DMS 273 treated with DMSO at 0.1 percent for 48 hours (cell line): ENCODE results near the gene LATS2.
"Not testable (repeated sequence)": the region's sequence is repeated elsewhere in the genome, so short reads cannot be mapped to it uniquely, and the experiment has no call there.

ENCODE experiments used
- DNase-seq: peaks from one replicate; lab custom pipeline; 2025; lab: John Stamatoyannopoulos, UW

LATS2 gene

DNA sequence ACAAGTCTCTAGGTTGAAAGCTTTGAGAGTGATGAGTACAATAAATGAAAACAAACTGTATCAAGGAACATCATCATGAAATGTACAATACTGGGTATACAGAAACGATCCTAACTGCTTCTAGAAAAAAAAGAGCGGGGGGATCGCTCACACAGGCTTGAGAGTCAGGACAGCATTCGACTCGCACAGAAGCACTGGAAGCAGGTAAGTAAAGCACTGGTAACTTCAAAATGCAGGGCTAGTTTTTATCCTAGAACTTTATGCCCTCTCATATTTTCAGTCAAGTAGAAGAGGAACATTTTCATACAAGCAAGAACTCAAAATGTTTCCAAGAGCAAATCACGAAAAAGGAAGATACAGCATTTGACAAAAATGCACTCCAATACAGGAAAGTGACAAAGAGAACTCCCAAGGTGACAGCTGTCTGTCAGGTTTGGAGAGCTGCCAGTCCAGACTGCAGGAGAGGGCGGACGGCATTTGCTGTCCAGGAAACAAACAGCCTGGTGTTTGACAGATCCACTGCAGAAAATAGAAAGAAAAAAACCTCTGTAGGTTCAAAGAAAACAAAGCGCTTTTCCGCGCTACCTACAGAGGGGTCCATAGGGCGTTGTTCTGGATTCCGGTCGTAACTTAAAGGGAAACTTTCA is 100.6 kb downstream of the LATS2 start:
- peak; percentile 7 for DNase-seq

- DNase-seq, result not testable (repeated sequence)
These were observed 104.3 kb downstream of the LATS2 start for GRCh38 chr13:20957049-20957620.

GRCh38 chr13:20955496-20955895 is 105.9 kb downstream of the LATS2 start:
- no peak for DNase-seq

GRCh38 chr13:20953245-20953931 is 108.0 kb downstream of the LATS2 start:
- DNase-seq, result no peak

GRCh38 chr13:20952838-20953237 is 108.5 kb downstream of the LATS2 start:
- no peak for DNase-seq

GRCh38 chr13:20948001-20948400 is 113.4 kb downstream of the LATS2 start:
- not testable (repeated sequence) for DNase-seq

GRCh38 chr13:20945952-20946383 is 115.4 kb downstream of the LATS2 start:
- no peak for DNase-seq

GRCh38 chr13:20942938-20943559 is 118.3 kb downstream of the LATS2 start:
- no peak for DNase-seq

GRCh38 chr13:20940511-20940910 is 120.9 kb downstream of the LATS2 start:
- DNase-seq, result not testable (repeated sequence)

DNA sequence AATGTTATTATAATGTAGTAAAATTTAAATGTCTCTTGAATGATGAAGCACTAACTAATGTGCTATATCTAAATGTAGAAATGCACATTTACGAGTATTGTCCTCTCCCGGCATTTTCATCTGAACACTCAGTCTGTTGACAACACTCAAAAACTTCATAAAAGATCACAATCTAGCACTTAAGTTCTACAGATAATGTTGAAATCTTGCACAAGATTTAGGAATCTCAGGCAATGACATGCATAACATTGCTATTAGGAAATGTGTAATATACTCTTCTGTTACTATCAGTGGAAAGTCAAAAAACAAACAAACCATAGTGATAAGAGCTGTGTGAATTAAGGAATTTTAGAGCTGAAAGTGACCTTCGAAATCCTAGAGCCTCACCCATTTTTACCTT is 121.3 kb downstream of the LATS2 start:
- no peak for DNase-seq

GRCh38 chr13:20939662-20940061 is 121.7 kb downstream of the LATS2 start:
- no peak for DNase-seq

GRCh38 chr13:20938302-20938701 is 123.1 kb downstream of the LATS2 start:
- DNase-seq, result no peak

DNA sequence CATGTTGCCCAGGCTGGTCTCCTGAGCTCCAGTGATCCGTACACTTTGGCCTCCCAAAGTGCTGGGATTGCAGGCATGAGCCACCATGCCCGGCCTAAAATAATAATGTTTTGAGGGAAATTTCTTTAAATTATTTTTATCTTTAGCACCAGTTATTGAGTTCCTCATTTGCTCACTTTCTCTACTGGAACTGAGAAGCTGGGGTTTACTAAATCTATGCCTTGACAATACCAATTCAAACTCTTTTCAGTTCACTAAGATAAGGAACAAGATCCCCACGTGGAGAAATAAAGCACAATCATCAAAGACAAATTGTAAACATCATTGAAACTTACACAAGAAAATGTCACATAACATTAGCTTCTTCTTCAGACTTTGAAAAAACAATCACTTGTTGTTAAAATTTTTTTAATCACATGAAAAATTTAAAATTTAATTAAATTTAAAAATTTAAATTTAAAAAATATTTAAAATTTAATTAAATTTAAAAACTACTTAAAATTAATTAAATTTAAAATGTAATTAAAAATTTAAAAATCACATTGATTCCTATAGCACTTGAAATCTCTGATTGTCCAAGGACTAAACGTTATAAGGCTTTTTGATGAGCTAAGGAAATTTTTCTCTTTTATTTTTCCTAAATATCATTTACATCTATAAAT is 133.7 kb downstream of the LATS2 start:
- DNase-seq, result no peak

DNA sequence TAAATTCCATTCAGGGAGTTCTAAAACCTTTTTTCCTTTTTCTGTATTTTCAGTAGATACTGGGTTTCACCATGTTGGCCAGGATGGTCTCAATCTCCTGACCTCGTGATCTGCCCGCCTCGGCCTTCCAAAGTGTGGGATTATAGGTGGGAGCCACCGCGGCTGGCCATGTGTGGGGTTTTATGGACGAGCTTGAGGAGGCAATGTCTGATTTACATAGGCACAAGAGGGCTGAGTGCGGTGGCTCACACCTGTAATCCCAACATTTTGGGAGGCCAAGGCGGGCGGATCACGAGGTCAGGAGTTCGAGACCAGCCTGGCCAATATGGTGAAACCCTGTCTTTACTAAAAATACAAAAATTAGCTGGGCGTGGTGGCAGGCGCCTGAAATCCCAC is 136.0 kb downstream of the LATS2 start:
- not testable (repeated sequence) for DNase-seq

- DNase-seq, result peak; percentile 11
These were observed 136.5 kb downstream of the LATS2 start for GRCh38 chr13:20924758-20925394.

DNA sequence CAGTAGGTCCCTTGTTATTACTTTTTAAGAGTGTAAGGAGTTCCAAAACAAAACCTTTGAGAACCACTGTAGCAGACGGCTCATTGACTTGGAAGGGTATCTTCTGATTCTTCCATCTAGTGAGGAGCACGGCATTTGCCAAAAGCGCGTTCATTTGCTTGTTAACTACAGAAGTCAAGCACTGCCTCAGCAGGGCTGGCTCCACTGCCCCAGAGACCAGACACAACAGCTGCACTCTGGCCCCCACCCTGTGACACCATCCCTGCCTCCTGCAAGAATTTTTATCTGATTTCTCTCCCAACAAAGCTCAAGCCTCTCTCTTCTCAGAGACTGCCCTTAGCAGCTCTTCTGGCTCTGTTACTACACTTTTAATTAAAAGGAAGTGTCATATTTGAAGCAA is 138.1 kb downstream of the LATS2 start:
- DNase-seq, result no peak
